GM23338 (cell line): ENCODE data around the gene PTRH1. TPM values are rescaled to one million over a fixed set of nuclear protein-coding genes. Genes with fewer than 3 reads are reported as not detected.
A peak's percentile ranks its signal among the peaks of the same experiment; 100 is the strongest.

Experiments used
- ATAC-seq: fragments of 200-7000 bp; cut with Tn5 transposase; 3 replicates; pipeline ENCODE4 v1.9.1; 2020
- DNase-seq: peaks from one replicate; pipeline ENCODE4 v3.0.0-alpha.2; 2015; ENCODE audit warnings: low spot score
- H2AFZ ChIP-seq: fragments of 200-600 bp; sonication (generic); 2 replicates; pipeline ENCODE4 v1.8.0; 2016; ENCODE audit warnings: antibody characterized with exemption, mild to moderate bottlenecking, moderate library complexity
- H3F3A ChIP-seq: fragments of 200-600 bp; sonication (generic); replicated peaks from 2 replicates; pipeline ENCODE4 v1.8.0; 2017; ENCODE audit warnings: antibody characterized with exemption, mixed run types, low read depth
- H3K27ac ChIP-seq: fragments of 200-600 bp; sonication (generic); 2 replicates; pipeline ENCODE4 v1.6.1; 2016; ENCODE audit warnings: low read depth
- H3K27me3 ChIP-seq: fragments of 200-600 bp; sonication (generic); 2 replicates; pipeline ENCODE4 v1.8.0; 2016; ENCODE audit warnings: mild to moderate bottlenecking, mixed run types, moderate library complexity; ENCODE audit not compliant: insufficient read depth
- H3K36me3 ChIP-seq: fragments of 200-600 bp; sonication (generic); 2 replicates; pipeline ENCODE4 v1.8.0; 2016; ENCODE audit warnings: mild to moderate bottlenecking; ENCODE audit not compliant: insufficient read depth
- H3K4me1 ChIP-seq: fragments of 200-600 bp; sonication (generic); 2 replicates; pipeline ENCODE4 v1.8.0; 2016; ENCODE audit warnings: mild to moderate bottlenecking, moderate library complexity; ENCODE audit not compliant: insufficient read depth
- H3K4me2 ChIP-seq: fragments of 200-600 bp; sonication (generic); 2 replicates; pipeline ENCODE4 v1.7.1; 2017; ENCODE audit warnings: mixed run types
- H3K4me3 ChIP-seq: fragments of 200-600 bp; sonication (generic); 2 replicates; pipeline ENCODE4 v1.6.1; 2016; ENCODE audit warnings: mixed run types
- H3K79me2 ChIP-seq: fragments of 200-600 bp; sonication (generic); replicated peaks from 2 replicates; pipeline ENCODE4 v1.8.0; 2017; ENCODE audit warnings: mild to moderate bottlenecking; ENCODE audit not compliant: insufficient read depth
- H3K9me2 ChIP-seq: fragments of 200-600 bp; sonication (generic); 2 replicates; pipeline ENCODE4 v1.8.0; 2017; ENCODE audit not compliant: insufficient read depth
- H4K20me1 ChIP-seq: fragments of 200-600 bp; sonication (generic); replicated peaks from 2 replicates; pipeline ENCODE4 v1.8.0; 2017; ENCODE audit warnings: mild to moderate bottlenecking; ENCODE audit not compliant: insufficient read depth
- H3K27ac Mint-ChIP-seq: 2 replicates; pipeline ENCODE4 v1.8.0; 2020; ENCODE audit warnings: inconsistent platforms, mild to moderate bottlenecking, moderate library complexity, mixed read lengths
- H3K27me3 Mint-ChIP-seq: 3 replicates; pipeline ENCODE4 v1.8.0; 2022; ENCODE audit warnings: low read depth, mild to moderate bottlenecking, moderate library complexity, mixed read lengths, inconsistent platforms; ENCODE audit not compliant: insufficient read depth, poor library complexity
- H3K36me3 Mint-ChIP-seq: 3 replicates; pipeline ENCODE4 v1.8.0; 2021; ENCODE audit warnings: low read depth, mild to moderate bottlenecking, inconsistent platforms, moderate library complexity, mixed read lengths
- H3K4me1 Mint-ChIP-seq: 3 replicates; pipeline ENCODE4 v1.8.0; 2020; ENCODE audit warnings: mild to moderate bottlenecking, inconsistent platforms, mixed read lengths
- H3K4me3 Mint-ChIP-seq: 3 replicates; pipeline ENCODE4 v1.8.0; 2021; ENCODE audit warnings: moderate library complexity, mild to moderate bottlenecking, inconsistent platforms, mixed read lengths
- H3K9me3 Mint-ChIP-seq: 3 replicates; pipeline ENCODE4 v1.8.0; 2020; ENCODE audit warnings: moderate library complexity, mild to moderate bottlenecking, inconsistent platforms, mixed read lengths
- CTCF ChIP-seq, 2 experiments: fragments of 200-600 bp in 1 of 2; sonication (generic) in 1 of 2; conservative IDR thresholded peaks; 2 replicates each; pipeline versions ENCODE4 v1.5.1 to v1.6.1; 2016 to 2017; ENCODE audit warnings: antibody characterized with exemption in 2 of 2, low read depth in 2 of 2, mild to moderate bottlenecking in 2 of 2, moderate library complexity in 1 of 2
- ETS1 ChIP-seq: IDR thresholded peaks from 2 replicates; pipeline ENCODE4 v1.6.1; 2016; ENCODE audit warnings: antibody characterized with exemption
- EZH2 ChIP-seq: fragments of 200-600 bp; sonication (generic); IDR thresholded peaks from one replicate; pipeline ENCODE4 v1.8.0; 2017; ENCODE audit warnings: antibody characterized with exemption, mild to moderate bottlenecking, low read depth; ENCODE audit not compliant: unreplicated experiment
- EZH2phosphoT487 ChIP-seq: fragments of 200-600 bp; sonication (generic); IDR thresholded peaks from one replicate; pipeline ENCODE4 v1.8.1; 2018; ENCODE audit warnings: antibody characterized with exemption; ENCODE audit not compliant: unreplicated experiment
- JUNB ChIP-seq: IDR thresholded peaks from one replicate; pipeline ENCODE4 v1.6.1; 2016; ENCODE audit warnings: antibody characterized with exemption; ENCODE audit not compliant: unreplicated experiment
- NANOG ChIP-seq: IDR thresholded peaks from 2 replicates; pipeline ENCODE4 v1.6.1; 2016; ENCODE audit warnings: antibody characterized with exemption, borderline replicate concordance
- POLR2AphosphoS5 ChIP-seq: IDR thresholded peaks from 2 replicates; pipeline ENCODE4 v1.6.1; 2016; ENCODE audit warnings: antibody characterized with exemption, low read depth
- REST ChIP-seq: IDR thresholded peaks from one replicate; pipeline ENCODE4 v1.6.1; 2018; ENCODE audit warnings: antibody characterized with exemption; ENCODE audit not compliant: unreplicated experiment
- STAT1 ChIP-seq: IDR thresholded peaks from one replicate; pipeline ENCODE4 v1.6.1; 2016; ENCODE audit warnings: antibody characterized with exemption; ENCODE audit not compliant: unreplicated experiment
- ZNF462 ChIP-seq: fragments of 250-450 bp; sonication (Bioruptor Pico); IDR thresholded peaks from 2 replicates; pipeline ENCODE4 v1.5.0; 2020; ENCODE audit warnings: mild to moderate bottlenecking, moderate library complexity
- polyA plus RNA-seq: library from polyadenylated mRNA; unstranded; fragments of >200 nt; fragmentation: Nextera tagmentation; extraction: Ambion mirVana; gene quantifications from 2 replicates; pipeline ENCODE4 v1.2.1, GENCODE V29; 2016
- total RNA-seq: library from RNA; depleted of rRNA; stranded (reverse); fragments of >200 nt; shearing (Covaris generic); gene quantifications from 2 replicates; pipeline ENCODE4 v1.2.3, GENCODE V29; 2014

The PTRH1 gene
- total and polyA plus RNA-seq, 2 experiments from 2014 or later, result 15.1 to 18.6 TPM

GRCh38 chr9:127711226-127711701, 4.2 kb downstream of the PTRH1 start (continued):
- TF ChIP-seq ZNF462 (CRISPR knock-in tag) (no peak), ETS1 (no peak), POLR2AphosphoS5 (no peak), EZH2phosphoT487 (no peak)

- Histone ChIP-seq H3K4me2 (no peak overlapping the region), H3K4me1 (peaks cover 15% of the 10 kb centered on the region), H3K27me3 (no peaks in the 10 kb centered on the region), H3K27ac (no peak overlapping the region), H3K79me2 (no peaks in the 10 kb centered on the region), H3K4me3 (no peak overlapping the region), H2AFZ (no peak overlapping the region), H4K20me1 (no peaks in the 10 kb centered on the region), H3K9me2 (no peaks in the 10 kb centered on the region), H3K36me3 (no peaks in the 10 kb centered on the region), H3F3A (0 out of 2 replicates have a peak, but pooled peaks cover 12% of the 10 kb centered on the region)
- Mint-ChIP-seq H3K4me1 (peaks cover 34% of the 10 kb centered on the region), H3K36me3 (no peaks in the 10 kb centered on the region; the same call in 2 of the 3 replicates), H3K9me3 (peaks cover 4% of the 10 kb centered on the region; the same call in 2 of the 3 replicates), H3K27me3 (peaks cover 14% of the 10 kb centered on the region), H3K27ac (peak overlapping the region; percentile 60; the same call in 1 of the 2 replicates), H3K4me3 (no peak overlapping the region)
- ATAC-seq, result no peak
- DNase-seq, result no peak
- TF ChIP-seq CTCF (conservative IDR thresholded peaks at IDR 0.05; ENCODE audit: low read depth in 2 of 2) (no peak), STAT1 (no peak), NANOG (no peak), EZH2phosphoT487 (no peak), POLR2AphosphoS5 (no peak), REST (no peak), ETS1 (no peak), JUNB (no peak), EZH2 (no peak)
Measured at GRCh38 chr9:127710204-127710783, 5.2 kb downstream of the PTRH1 start.
